ENCODE results near the gene TSPAN9. TPM values are rescaled to one million over a fixed set of nuclear protein-coding genes. Genes with fewer than 3 reads are reported as not detected.

The TSPAN9 gene
- total and polyA plus RNA-seq, 10 of the 15 experiments (the other 5 are each of a cell fraction or from before 2014, with no cell fraction given), result 0.03 to 1.0 (median 0.12) TPM; not detected in 5

- H3K9ac ChIP-seq (ENCODE audit: control insufficient read depth, insufficient read depth, low read length), result no peak overlapping the region
- DNase-seq (ENCODE audit: low read depth, low spot score) (no peak), ATAC-seq (no peak; the same call in 2 of the 3 replicates), FAIRE-seq (no peak)
- H3K4me1 ChIP-seq (ENCODE audit: control insufficient read depth, insufficient read depth, low read length), result peaks cover 12% of the 10 kb centered on the region
- H3K27me3 ChIP-seq (replicated peaks in 1 of 2; ENCODE audit: control insufficient read depth in 2 of 2, insufficient read depth in 2 of 2, low read length in 1 of 2), result no peaks in the 10 kb centered on the region; a peak in 1 of 4 replicates
- intact Hi-C loops (cut with micrococcal nuclease; ENCODE audit: unreplicated experiment) (no loop called here), in situ Hi-C loops (cut with MboI) (no loop called here)
- SMC1A ChIA-PET (ENCODE audit: uncharacterized antibody, unreplicated experiment), result no interaction called here
- POLR2A ChIA-PET, result no interaction called here
- H2AFZ ChIP-seq (ENCODE audit: control insufficient read depth, low read depth, low read length), result no peak overlapping the region
- no peaks in the 10 kb centered on the region for H3K36me3 ChIP-seq (ENCODE audit: control insufficient read depth in 2 of 2, insufficient read depth in 2 of 2, low read length in 1 of 2)
- RAD21 ChIA-PET (ENCODE audit: unreplicated experiment), result no interaction called here
- no TSS peak for BruUV-seq (replicated peaks)
- no peaks in the 10 kb centered on the region for H3K9me3 ChIP-seq (replicated peaks; ENCODE audit: control insufficient read depth, insufficient read depth, low read length)
- no peak overlapping the region for H3K4me3 ChIP-seq
- H3K27ac ChIP-seq (ENCODE audit: control insufficient read depth, insufficient read depth), result no peak overlapping the region
- no peaks in the 10 kb centered on the region for H4K20me1 ChIP-seq (ENCODE audit: control insufficient read depth, insufficient read depth)
- no peak overlapping the region for H3K4me2 ChIP-seq (ENCODE audit: control insufficient read depth, insufficient read depth)
- 17% methylated on average over 20 of the region's 20 CpGs for WGBS (ENCODE audit: insufficient coverage, insufficient replicate concordance, low lambda C conversion rate, missing lambda C conversion rate)
- no peaks in the 10 kb centered on the region for H3K79me2 ChIP-seq (ENCODE audit: control insufficient read depth, insufficient read depth, low read length)
- TF ChIP-seq RAD21 (IDR thresholded peaks at IDR 0.05; ENCODE audit: insufficient read depth, low read depth, low read length) (no peak), ETV6 (conservative IDR thresholded peaks at IDR 0.05 in 1 of 2, IDR thresholded peaks at IDR 0.05 in 1 of 2; ENCODE audit: borderline replicate concordance in 1 of 2, low read depth in 1 of 2) (no peak), MEF2B (IDR thresholded peaks at IDR 0.05; ENCODE audit: partially characterized antibody, poor library complexity, severe bottlenecking) (no peak), EGR1 (IDR thresholded peaks at IDR 0.05; ENCODE audit: borderline replicate concordance in 1 of 2, low read depth in 2 of 2, low read length in 2 of 2) (no peak), YBX1 (IDR thresholded peaks at IDR 0.05) (no peak)
- CTCF ChIA-PET, result interaction anchor here (1.0 kb wide), 1 partner anchor 61 kb away, joined by 3 read pairs; no protein-coding TSS in a partner anchor
These were observed 137.6 kb downstream of the TSPAN9 start for GRCh38 chr12:3214526-3215365.

GRCh38 chr12:3215410-3215975 is 138.3 kb downstream of the TSPAN9 start:
- DNase-seq (ENCODE audit: low read depth, low spot score) (no peak), ATAC-seq (no peak), FAIRE-seq (no peak)
- TF ChIP-seq IRF3 (IDR thresholded peaks at IDR 0.05) (no peak), HDAC6 (IDR thresholded peaks at IDR 0.05; ENCODE audit: unreplicated experiment) (no peak), RAD21 (IDR thresholded peaks at IDR 0.05; ENCODE audit: insufficient read depth, low read depth, low read length) (no peak)
- no peaks in the 10 kb centered on the region for H3K36me3 ChIP-seq (ENCODE audit: control insufficient read depth in 2 of 2, insufficient read depth in 2 of 2, low read length in 1 of 2)
- no peaks in the 10 kb centered on the region for H3K79me2 ChIP-seq (ENCODE audit: control insufficient read depth, insufficient read depth, low read length)
- intact Hi-C loops (cut with micrococcal nuclease; ENCODE audit: unreplicated experiment) (no loop called here), in situ Hi-C loops (cut with MboI) (no loop called here)
- BruUV-seq (replicated peaks), result no TSS peak
- no peaks in the 10 kb centered on the region for H4K20me1 ChIP-seq (ENCODE audit: control insufficient read depth, insufficient read depth)
- CTCF ChIA-PET, result no interaction called here
- H3K27ac ChIP-seq (ENCODE audit: control insufficient read depth, insufficient read depth), result no peak overlapping the region
- H3K27me3 ChIP-seq (replicated peaks in 1 of 2; ENCODE audit: control insufficient read depth in 2 of 2, insufficient read depth in 2 of 2, low read length in 1 of 2), result no peaks in the 10 kb centered on the region; a peak in 1 of 4 replicates
- H3K9ac ChIP-seq (ENCODE audit: control insufficient read depth, insufficient read depth, low read length), result no peak overlapping the region
- POLR2A ChIA-PET, result no interaction called here
- no peak overlapping the region for H2AFZ ChIP-seq (ENCODE audit: control insufficient read depth, low read depth, low read length)
- peaks cover 12% of the 10 kb centered on the region for H3K4me1 ChIP-seq (ENCODE audit: control insufficient read depth, insufficient read depth, low read length)
- H3K4me3 ChIP-seq, result no peak overlapping the region
- RAD21 ChIA-PET (ENCODE audit: unreplicated experiment), result no interaction called here
- SMC1A ChIA-PET (ENCODE audit: uncharacterized antibody, unreplicated experiment), result no interaction called here
- WGBS (ENCODE audit: insufficient coverage, insufficient replicate concordance, low lambda C conversion rate, missing lambda C conversion rate), result 46% methylated on average over 13 of the region's 13 CpGs
- no peak overlapping the region for H3K4me2 ChIP-seq (ENCODE audit: control insufficient read depth, insufficient read depth)
- no peaks in the 10 kb centered on the region for H3K9me3 ChIP-seq (replicated peaks; ENCODE audit: control insufficient read depth, insufficient read depth, low read length)
